ENCODE measurements around the gene SMIM29. TPM values are rescaled to one million over a fixed set of nuclear protein-coding genes. Genes with fewer than 3 reads are reported as not detected.
"Not testable (repeated sequence)": the region's sequence is repeated elsewhere in the genome, so short reads cannot be mapped to it uniquely, and the experiment has no call there.

Gene SMIM29
- total RNA-seq, 1 experiment from 2014 or later = 12.0 TPM

DNA sequence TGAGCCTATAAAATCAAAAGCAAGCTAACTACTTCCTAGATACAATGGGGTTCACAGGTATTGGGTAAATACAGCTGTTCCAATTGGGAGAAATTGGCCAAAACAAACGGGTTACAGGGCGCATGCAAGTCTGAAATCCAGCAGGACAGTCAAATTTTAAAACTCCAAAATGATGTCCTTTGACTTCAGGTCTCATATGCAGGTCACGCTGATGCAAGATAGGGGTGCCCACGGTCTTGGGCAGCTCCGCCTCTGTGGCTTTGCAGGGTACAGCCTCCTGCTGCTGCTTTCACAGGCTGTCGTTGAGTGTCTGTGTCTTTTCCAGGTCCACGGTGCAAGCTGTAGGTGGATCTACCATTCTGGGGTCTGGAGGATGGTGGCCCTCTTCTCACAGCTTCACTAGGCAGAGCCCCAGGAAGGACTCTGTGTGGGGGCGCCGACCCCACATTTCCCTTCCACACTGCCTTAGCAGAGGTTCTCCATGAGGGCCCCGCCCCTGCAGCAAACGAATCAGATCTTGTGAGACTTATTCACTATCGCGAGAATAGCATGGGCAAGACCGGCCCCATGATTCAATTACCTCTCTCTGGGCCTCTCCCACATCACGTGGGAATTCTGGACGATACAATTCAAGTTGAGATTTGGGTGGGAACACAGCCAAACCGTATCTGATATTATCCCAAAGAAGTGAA lies 11.9 kb upstream of the SMIM29 start:
- BruUV-seq (replicated peaks) = no TSS peak
- peaks cover 9% of the 10 kb centered on the region for H3K9me3 Mint-ChIP-seq (ENCODE audit: unreplicated experiment)
- intact Hi-C loops (cut with micrococcal nuclease) = no loop called here
- H3K4me1 Mint-ChIP-seq (ENCODE audit: insufficient read depth, unreplicated experiment) = no peaks in the 10 kb centered on the region
- H3K27me3 Mint-ChIP-seq (ENCODE audit: insufficient read depth, unreplicated experiment) = no peaks in the 10 kb centered on the region
- DNase-seq (ENCODE audit: unreplicated experiment) = no peak
- ChIA-PET CTCF (interaction anchor here (0.8 kb wide), 1 partner anchor 11 kb away, joined by 6 read pairs; no protein-coding TSS in a partner anchor), POLR2A (no interaction called here)
- H3K27ac Mint-ChIP-seq (ENCODE audit: low read depth, unreplicated experiment) = no peak overlapping the region
- no peak overlapping the region for H3K4me3 Mint-ChIP-seq (ENCODE audit: unreplicated experiment)
- TF ChIP-seq, protein P1, sequence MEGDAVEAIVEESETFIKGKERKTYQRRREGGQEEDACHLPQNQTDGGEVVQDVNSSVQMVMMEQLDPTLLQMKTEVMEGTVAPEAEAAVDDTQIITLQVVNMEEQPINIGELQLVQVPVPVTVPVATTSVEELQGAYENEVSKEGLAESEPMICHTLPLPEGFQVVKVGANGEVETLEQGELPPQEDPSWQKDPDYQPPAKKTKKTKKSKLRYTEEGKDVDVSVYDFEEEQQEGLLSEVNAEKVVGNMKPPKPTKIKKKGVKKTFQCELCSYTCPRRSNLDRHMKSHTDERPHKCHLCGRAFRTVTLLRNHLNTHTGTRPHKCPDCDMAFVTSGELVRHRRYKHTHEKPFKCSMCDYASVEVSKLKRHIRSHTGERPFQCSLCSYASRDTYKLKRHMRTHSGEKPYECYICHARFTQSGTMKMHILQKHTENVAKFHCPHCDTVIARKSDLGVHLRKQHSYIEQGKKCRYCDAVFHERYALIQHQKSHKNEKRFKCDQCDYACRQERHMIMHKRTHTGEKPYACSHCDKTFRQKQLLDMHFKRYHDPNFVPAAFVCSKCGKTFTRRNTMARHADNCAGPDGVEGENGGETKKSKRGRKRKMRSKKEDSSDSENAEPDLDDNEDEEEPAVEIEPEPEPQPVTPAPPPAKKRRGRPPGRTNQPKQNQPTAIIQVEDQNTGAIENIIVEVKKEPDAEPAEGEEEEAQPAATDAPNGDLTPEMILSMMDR (IDR thresholded peaks at IDR 0.05; ENCODE audit: unreplicated experiment) = no peak
- H3K36me3 Mint-ChIP-seq (ENCODE audit: insufficient read depth, unreplicated experiment) = no peaks in the 10 kb centered on the region

DNA sequence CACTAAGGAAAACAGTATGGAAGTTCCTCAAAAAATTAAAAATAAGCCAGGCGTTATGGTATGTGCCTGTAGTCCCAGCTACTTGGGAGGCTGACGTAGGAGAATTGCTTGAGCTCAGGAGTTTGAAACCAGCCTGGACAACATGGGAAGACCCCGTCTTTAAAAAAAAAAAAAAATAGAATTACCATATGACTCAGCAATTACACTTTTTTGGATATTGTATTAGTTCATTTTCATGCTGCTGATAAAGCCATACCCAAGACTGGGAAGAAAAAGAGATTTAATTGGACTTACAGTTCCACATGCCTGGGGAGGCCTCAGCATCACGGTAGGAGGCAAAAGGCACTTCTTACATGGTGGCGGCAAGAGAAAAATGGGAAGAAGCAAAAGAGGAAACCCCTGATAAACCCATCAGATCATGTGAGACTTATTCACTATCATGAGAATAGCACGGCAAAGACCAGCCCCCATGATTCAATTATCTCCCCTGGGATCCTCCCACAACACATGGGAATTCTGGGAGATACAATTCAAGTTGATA lies 10.8 kb upstream of the SMIM29 start:
- CTCF ChIA-PET = no interaction called here
- no peaks in the 10 kb centered on the region for H3K27me3 Mint-ChIP-seq (ENCODE audit: insufficient read depth, unreplicated experiment)
- no TSS peak for BruUV-seq (replicated peaks)
- peaks cover 9% of the 10 kb centered on the region for H3K9me3 Mint-ChIP-seq (ENCODE audit: unreplicated experiment)
- H3K4me3 Mint-ChIP-seq (ENCODE audit: unreplicated experiment) = no peak overlapping the region
- TF ChIP-seq, protein P1 (IDR thresholded peaks at IDR 0.05; ENCODE audit: unreplicated experiment) = no peak
- no peak overlapping the region for H3K27ac Mint-ChIP-seq (ENCODE audit: low read depth, unreplicated experiment)
- DNase-seq (ENCODE audit: unreplicated experiment) = no peak
- POLR2A ChIA-PET = no interaction called here
- no peaks in the 10 kb centered on the region for H3K36me3 Mint-ChIP-seq (ENCODE audit: insufficient read depth, unreplicated experiment)
- intact Hi-C loops (cut with micrococcal nuclease) = no loop called here
- H3K4me1 Mint-ChIP-seq (ENCODE audit: insufficient read depth, unreplicated experiment) = no peaks in the 10 kb centered on the region

DNA sequence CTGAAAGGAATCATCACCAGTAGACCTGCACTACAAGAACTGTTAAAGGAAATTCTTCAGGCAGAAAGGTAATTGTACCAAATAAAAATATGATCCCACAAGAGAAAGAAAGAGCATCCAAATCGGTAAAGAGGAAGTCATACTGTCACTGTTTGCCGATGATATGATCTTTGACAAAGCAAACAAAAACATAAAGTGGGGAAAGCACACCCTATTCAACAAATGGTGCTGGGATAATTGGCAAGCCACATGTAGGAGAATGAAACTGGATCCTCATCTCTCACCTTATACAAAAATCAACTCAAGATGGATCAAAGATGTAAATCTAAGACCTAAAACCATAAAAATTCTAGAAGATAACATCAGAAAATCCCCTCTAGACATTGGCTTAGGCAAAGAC lies 3.6 kb upstream of the SMIM29 start:
- CTCF ChIA-PET; POLR2A ChIA-PET; H3K4me3 Mint-ChIP-seq (ENCODE audit: unreplicated experiment); H3K27ac Mint-ChIP-seq (ENCODE audit: low read depth, unreplicated experiment); intact Hi-C loops (cut with micrococcal nuclease); BruUV-seq (replicated peaks); H3K4me1 Mint-ChIP-seq (ENCODE audit: insufficient read depth, unreplicated experiment); H3K27me3 Mint-ChIP-seq (ENCODE audit: insufficient read depth, unreplicated experiment); H3K36me3 Mint-ChIP-seq (ENCODE audit: insufficient read depth, unreplicated experiment); DNase-seq (ENCODE audit: unreplicated experiment); H3K9me3 Mint-ChIP-seq (ENCODE audit: unreplicated experiment): not testable (repeated sequence)

DNA sequence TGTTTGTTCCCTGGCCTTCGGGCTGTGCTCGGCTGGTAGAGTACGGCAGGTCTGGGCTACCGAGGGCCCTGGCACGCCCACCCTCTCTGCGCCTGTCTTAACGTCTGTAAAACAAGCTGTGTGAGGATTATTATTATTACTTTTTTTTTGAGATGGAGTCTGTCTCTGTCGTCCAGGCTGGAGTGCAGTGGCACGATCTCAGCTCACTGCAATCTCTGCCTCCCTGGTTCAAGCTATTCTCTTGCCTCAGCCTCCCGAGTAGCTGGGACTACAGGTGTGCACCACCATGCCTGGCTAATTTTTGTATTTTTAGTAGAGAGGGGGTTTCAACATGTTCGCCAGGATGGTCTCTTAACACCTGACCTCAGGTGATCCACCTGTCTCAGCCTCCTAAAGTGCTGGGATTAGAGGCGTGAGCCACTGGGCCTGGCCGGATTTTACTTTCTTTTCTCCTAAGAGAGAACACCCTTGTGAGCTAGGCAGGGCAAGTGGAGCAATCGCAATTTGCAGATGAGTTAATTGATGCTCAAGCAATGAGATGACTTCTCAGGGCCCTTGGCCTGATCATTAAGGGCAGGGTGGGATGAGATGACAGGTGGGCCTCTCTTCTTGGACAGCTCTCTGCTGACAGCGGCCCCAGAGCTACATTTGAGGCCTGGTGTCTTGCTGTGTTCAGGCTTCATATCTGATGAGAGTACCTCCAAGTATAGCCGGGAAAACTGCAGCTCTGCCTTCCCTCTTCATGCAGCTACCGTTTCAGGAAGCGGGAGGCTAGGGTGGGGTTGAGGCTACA lies 859 bp upstream of the SMIM29 start:
- no peak for DNase-seq (ENCODE audit: unreplicated experiment)
- BruUV-seq (replicated peaks) = no TSS peak
- POLR2A ChIA-PET = interaction anchor here (0.7 to 4.6 kb wide), 17 partner anchors 13 to 638 kb away, joined by 3 to 45 read pairs (median 3); partner anchors contain the start of genes HMGA1, NUDT3, RPS10 and TAF11
- Mint-ChIP-seq H3K4me1 (ENCODE audit: insufficient read depth, unreplicated experiment) (peaks cover 28% of the 10 kb centered on the region), H3K27me3 (ENCODE audit: insufficient read depth, unreplicated experiment) (no peaks in the 10 kb centered on the region), H3K4me3 (ENCODE audit: unreplicated experiment) (peak overlapping the region; percentile 84), H3K36me3 (ENCODE audit: insufficient read depth, unreplicated experiment) (peaks cover 4% of the 10 kb centered on the region), H3K27ac (ENCODE audit: low read depth, unreplicated experiment) (peak overlapping the region; percentile 88), H3K9me3 (ENCODE audit: unreplicated experiment) (no peaks in the 10 kb centered on the region)
- CTCF ChIA-PET = interaction anchor here (0.6 to 3.8 kb wide), 35 partner anchors 8 to 970 kb away, joined by 3 to 46 read pairs (median 4); partner anchors contain the start of genes HMGA1, NUDT3 and RPS10
- TF ChIP-seq, protein P1 (IDR thresholded peaks at IDR 0.05; ENCODE audit: unreplicated experiment) = no peak
- intact Hi-C loops (cut with micrococcal nuclease) = loop anchor here (1.0 to 2.0 kb wide), 3 partner anchors 143 to 359 kb away; partner anchors contain the start of gene NUDT3
